A549 (cell line): ENCODE results near the gene SORBS1.

Source experiments
- KDM1A ChIP-seq: fragments of 200-600 bp; sonication (generic); IDR thresholded peaks from 2 replicates; pipeline ENCODE4 v1.6.1; 2016; ENCODE audit warnings: low read depth, mild to moderate bottlenecking
- POLR2A ChIP-seq: IDR thresholded peaks from 2 replicates; pipeline ENCODE4 v1.6.1; 2012; ENCODE audit warnings: mild to moderate bottlenecking, low read length
- RCOR1 ChIP-seq: fragments of 150-350 bp; IDR thresholded peaks from 2 replicates; pipeline ENCODE4 v1.6.1; 2014; ENCODE audit warnings: antibody characterized with exemption, low read length, low read depth
- TF ChIP-seq, protein P1 (sequence below): fragments of >200 bp; sonication (Bioruptor Twin); formaldehyde crosslinking; IDR thresholded peaks from 3 replicates; pipeline ENCODE4 v1.5.1; 2016

GRCh38 chr10:95416270-95416669, 144.9 kb downstream of the SORBS1 start:
- TF ChIP-seq POLR2A (no peak), RCOR1 (no peak), KDM1A (no peak)
- TF ChIP-seq, protein P1, sequence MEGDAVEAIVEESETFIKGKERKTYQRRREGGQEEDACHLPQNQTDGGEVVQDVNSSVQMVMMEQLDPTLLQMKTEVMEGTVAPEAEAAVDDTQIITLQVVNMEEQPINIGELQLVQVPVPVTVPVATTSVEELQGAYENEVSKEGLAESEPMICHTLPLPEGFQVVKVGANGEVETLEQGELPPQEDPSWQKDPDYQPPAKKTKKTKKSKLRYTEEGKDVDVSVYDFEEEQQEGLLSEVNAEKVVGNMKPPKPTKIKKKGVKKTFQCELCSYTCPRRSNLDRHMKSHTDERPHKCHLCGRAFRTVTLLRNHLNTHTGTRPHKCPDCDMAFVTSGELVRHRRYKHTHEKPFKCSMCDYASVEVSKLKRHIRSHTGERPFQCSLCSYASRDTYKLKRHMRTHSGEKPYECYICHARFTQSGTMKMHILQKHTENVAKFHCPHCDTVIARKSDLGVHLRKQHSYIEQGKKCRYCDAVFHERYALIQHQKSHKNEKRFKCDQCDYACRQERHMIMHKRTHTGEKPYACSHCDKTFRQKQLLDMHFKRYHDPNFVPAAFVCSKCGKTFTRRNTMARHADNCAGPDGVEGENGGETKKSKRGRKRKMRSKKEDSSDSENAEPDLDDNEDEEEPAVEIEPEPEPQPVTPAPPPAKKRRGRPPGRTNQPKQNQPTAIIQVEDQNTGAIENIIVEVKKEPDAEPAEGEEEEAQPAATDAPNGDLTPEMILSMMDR, result no peak
